Measurements from ENCODE around the gene TACC3. TPM values are rescaled to one million over a fixed set of nuclear protein-coding genes. Genes with fewer than 3 reads are reported as not detected.

The TACC3 gene
- total RNA-seq, 1 experiment from 2014 or later, result 207 TPM

DNA sequence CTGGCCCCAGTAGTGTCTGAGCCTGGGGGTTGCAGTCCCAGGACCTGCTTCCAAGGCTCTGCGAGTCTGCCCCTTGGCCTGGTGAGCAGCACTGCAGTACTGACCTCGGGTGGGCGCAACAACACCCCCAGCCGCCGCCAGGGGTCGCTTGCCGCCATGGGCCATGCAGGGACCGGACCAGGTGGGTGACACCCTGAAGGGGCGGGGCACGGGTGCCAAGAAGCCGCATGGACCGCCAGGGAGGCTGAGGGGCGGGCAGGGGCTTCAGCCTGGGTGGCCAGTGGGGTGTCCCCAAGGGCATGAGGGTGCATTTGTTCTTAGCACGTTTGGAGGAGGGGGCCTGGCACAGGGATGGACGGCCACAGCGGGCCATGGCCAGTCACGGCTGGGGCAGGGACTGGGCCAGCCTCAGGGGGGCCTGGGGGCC, 25.0 kb downstream of the TACC3 start (continued):
- TF ChIP-seq, protein P1, sequence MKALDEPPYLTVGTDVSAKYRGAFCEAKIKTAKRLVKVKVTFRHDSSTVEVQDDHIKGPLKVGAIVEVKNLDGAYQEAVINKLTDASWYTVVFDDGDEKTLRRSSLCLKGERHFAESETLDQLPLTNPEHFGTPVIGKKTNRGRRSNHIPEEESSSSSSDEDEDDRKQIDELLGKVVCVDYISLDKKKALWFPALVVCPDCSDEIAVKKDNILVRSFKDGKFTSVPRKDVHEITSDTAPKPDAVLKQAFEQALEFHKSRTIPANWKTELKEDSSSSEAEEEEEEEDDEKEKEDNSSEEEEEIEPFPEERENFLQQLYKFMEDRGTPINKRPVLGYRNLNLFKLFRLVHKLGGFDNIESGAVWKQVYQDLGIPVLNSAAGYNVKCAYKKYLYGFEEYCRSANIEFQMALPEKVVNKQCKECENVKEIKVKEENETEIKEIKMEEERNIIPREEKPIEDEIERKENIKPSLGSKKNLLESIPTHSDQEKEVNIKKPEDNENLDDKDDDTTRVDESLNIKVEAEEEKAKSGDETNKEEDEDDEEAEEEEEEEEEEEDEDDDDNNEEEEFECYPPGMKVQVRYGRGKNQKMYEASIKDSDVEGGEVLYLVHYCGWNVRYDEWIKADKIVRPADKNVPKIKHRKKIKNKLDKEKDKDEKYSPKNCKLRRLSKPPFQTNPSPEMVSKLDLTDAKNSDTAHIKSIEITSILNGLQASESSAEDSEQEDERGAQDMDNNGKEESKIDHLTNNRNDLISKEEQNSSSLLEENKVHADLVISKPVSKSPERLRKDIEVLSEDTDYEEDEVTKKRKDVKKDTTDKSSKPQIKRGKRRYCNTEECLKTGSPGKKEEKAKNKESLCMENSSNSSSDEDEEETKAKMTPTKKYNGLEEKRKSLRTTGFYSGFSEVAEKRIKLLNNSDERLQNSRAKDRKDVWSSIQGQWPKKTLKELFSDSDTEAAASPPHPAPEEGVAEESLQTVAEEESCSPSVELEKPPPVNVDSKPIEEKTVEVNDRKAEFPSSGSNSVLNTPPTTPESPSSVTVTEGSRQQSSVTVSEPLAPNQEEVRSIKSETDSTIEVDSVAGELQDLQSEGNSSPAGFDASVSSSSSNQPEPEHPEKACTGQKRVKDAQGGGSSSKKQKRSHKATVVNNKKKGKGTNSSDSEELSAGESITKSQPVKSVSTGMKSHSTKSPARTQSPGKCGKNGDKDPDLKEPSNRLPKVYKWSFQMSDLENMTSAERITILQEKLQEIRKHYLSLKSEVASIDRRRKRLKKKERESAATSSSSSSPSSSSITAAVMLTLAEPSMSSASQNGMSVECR (CRISPR knock-in tag; IDR thresholded peaks at IDR 0.05; ENCODE audit: borderline replicate concordance), result 0 out of 2 replicates have a peak, but pooled peaks have one; percentile 62
- TF ChIP-seq, protein P2, sequence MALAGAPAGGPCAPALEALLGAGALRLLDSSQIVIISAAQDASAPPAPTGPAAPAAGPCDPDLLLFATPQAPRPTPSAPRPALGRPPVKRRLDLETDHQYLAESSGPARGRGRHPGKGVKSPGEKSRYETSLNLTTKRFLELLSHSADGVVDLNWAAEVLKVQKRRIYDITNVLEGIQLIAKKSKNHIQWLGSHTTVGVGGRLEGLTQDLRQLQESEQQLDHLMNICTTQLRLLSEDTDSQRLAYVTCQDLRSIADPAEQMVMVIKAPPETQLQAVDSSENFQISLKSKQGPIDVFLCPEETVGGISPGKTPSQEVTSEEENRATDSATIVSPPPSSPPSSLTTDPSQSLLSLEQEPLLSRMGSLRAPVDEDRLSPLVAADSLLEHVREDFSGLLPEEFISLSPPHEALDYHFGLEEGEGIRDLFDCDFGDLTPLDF (CRISPR knock-in tag; IDR thresholded peaks at IDR 0.05), result no peak
- TF ChIP-seq KAT7 (CRISPR knock-in tag; IDR thresholded peaks at IDR 0.05; ENCODE audit: borderline replicate concordance) (no peak), GTF2I (CRISPR knock-in tag; conservative IDR thresholded peaks at IDR 0.05) (no peak), TEAD4 (CRISPR knock-in tag; IDR thresholded peaks at IDR 0.05) (no peak), RELA (CRISPR knock-in tag; IDR thresholded peaks at IDR 0.05; ENCODE audit: borderline replicate concordance) (no peak), ZNF416 (CRISPR knock-in tag; IDR thresholded peaks at IDR 0.05) (no peak), ZNF423 (CRISPR knock-in tag; IDR thresholded peaks at IDR 0.05) (peak; percentile 72), TP53 (CRISPR knock-in tag; IDR thresholded peaks at IDR 0.05) (no peak)
- TF ChIP-seq, protein P3, sequence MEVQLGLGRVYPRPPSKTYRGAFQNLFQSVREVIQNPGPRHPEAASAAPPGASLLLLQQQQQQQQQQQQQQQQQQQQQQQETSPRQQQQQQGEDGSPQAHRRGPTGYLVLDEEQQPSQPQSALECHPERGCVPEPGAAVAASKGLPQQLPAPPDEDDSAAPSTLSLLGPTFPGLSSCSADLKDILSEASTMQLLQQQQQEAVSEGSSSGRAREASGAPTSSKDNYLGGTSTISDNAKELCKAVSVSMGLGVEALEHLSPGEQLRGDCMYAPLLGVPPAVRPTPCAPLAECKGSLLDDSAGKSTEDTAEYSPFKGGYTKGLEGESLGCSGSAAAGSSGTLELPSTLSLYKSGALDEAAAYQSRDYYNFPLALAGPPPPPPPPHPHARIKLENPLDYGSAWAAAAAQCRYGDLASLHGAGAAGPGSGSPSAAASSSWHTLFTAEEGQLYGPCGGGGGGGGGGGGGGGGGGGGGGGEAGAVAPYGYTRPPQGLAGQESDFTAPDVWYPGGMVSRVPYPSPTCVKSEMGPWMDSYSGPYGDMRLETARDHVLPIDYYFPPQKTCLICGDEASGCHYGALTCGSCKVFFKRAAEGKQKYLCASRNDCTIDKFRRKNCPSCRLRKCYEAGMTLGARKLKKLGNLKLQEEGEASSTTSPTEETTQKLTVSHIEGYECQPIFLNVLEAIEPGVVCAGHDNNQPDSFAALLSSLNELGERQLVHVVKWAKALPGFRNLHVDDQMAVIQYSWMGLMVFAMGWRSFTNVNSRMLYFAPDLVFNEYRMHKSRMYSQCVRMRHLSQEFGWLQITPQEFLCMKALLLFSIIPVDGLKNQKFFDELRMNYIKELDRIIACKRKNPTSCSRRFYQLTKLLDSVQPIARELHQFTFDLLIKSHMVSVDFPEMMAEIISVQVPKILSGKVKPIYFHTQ (CRISPR knock-in tag; IDR thresholded peaks at IDR 0.05), result no peak
- TF ChIP-seq, protein P4, sequence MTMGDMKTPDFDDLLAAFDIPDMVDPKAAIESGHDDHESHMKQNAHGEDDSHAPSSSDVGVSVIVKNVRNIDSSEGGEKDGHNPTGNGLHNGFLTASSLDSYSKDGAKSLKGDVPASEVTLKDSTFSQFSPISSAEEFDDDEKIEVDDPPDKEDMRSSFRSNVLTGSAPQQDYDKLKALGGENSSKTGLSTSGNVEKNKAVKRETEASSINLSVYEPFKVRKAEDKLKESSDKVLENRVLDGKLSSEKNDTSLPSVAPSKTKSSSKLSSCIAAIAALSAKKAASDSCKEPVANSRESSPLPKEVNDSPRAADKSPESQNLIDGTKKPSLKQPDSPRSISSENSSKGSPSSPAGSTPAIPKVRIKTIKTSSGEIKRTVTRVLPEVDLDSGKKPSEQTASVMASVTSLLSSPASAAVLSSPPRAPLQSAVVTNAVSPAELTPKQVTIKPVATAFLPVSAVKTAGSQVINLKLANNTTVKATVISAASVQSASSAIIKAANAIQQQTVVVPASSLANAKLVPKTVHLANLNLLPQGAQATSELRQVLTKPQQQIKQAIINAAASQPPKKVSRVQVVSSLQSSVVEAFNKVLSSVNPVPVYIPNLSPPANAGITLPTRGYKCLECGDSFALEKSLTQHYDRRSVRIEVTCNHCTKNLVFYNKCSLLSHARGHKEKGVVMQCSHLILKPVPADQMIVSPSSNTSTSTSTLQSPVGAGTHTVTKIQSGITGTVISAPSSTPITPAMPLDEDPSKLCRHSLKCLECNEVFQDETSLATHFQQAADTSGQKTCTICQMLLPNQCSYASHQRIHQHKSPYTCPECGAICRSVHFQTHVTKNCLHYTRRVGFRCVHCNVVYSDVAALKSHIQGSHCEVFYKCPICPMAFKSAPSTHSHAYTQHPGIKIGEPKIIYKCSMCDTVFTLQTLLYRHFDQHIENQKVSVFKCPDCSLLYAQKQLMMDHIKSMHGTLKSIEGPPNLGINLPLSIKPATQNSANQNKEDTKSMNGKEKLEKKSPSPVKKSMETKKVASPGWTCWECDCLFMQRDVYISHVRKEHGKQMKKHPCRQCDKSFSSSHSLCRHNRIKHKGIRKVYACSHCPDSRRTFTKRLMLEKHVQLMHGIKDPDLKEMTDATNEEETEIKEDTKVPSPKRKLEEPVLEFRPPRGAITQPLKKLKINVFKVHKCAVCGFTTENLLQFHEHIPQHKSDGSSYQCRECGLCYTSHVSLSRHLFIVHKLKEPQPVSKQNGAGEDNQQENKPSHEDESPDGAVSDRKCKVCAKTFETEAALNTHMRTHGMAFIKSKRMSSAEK (CRISPR knock-in tag; IDR thresholded peaks at IDR 0.05; ENCODE audit: borderline replicate concordance), result no peak
- TF ChIP-seq, protein P5, sequence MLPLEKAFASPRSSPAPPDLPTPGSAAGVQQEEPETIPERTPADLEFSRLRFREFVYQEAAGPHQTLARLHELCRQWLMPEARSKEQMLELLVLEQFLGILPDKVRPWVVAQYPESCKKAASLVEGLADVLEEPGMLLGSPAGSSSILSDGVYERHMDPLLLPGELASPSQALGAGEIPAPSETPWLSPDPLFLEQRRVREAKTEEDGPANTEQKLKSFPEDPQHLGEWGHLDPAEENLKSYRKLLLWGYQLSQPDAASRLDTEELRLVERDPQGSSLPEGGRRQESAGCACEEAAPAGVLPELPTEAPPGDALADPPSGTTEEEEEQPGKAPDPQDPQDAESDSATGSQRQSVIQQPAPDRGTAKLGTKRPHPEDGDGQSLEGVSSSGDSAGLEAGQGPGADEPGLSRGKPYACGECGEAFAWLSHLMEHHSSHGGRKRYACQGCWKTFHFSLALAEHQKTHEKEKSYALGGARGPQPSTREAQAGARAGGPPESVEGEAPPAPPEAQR (CRISPR knock-in tag; IDR thresholded peaks at IDR 0.05), result no peak

All from WTC11 (cell line).